HG03135 (cell line): ENCODE measurements around the gene CARD6.
"Not testable (repeated sequence)": the region's sequence is repeated elsewhere in the genome, so short reads cannot be mapped to it uniquely, and the experiment has no call there.

Source experiments
- ATAC-seq: cut with Tn5 transposase; IDR thresholded peaks from one replicate; pipeline ENCODE4 v1.9.1; 2021; ENCODE audit warnings: mild to moderate bottlenecking, moderate library complexity; ENCODE audit not compliant: unreplicated experiment

CARD6 gene

DNA sequence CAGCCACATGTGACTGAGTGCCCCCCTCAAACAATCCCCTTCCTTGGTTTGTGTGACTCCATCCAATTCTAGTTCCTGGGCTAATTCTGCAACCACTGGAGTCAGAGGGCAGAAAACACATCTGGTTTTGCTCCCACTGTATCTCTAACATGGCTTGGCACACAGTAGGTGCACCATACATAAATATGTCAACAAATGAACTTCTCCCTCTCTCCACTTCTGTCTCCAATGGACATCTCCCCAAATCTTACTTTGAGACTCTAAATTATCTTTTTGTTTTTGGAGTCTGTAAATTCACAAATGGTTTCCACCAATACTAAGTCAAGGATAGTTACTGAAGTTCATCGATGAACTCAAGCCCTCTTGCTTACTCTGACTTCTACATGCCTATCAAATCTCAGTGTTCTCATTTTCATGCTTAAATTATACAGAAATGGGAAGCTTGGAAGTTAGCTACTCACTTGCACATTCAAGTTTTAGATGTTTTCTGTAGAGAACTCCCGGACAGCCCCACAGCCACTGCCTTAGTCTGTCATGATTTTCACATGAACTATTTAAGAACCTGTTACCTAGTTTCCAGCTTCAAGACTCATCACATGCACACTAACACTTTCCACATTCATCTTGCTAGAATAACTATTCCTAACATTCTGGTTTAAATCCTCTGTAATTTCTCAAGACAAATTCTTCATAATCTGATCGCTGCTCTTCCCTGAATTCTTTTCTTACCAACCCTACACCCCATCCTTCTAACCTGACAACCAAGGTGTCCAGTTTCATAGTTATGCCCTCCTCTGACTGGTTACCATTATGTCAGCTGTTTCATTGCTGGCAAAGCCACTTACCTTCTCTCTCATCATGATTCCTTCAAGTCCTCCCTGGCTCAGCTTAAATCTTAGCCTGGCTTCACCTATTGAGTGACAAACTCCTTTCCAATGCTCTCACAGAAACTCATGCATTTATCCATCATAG, 12.2 kb upstream of the CARD6 start:
- no peak for ATAC-seq

GRCh38 chr5:40829748-40830533, 11.2 kb upstream of the CARD6 start:
- no peak for ATAC-seq

DNA sequence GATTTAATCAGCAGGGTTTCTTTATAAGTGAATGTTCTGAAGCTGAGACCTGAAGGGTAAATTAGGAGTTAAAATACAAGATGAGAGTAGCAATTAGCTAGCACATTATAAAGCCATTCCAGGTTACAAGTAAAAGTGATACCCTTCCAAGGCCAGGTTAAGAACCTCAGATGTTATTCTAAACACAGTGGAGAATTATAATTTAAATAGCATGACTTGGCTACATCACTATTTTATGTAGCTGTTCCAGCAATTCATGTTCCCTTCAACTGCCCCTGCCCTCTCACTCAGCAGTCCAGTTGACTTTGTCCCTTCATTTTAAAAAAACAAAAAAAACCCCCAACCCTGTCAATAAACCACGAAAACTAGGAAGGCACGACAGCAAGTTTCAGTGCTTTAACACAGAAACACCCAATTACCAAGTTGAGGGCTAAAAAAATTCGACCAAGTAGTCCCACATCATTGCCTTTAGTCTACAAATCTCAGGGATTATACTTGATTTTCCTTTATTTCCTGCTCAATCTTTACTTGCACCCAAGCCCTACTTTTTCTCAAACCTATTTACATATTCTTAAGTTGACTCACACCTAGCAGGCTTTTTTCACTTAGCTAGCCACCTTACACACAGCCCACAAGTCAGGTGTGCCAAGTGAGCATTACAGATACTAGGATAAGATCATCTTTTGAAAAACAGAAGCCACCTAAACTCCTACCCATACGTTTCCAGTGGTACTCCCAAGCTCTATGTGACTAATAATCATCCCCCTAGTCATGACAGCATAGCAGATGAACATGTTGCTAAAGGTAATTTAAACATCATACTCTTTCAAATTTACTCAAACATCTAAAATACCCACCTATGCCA, 9.6 kb upstream of the CARD6 start:
- no peak for ATAC-seq

GRCh38 chr5:40832345-40832744, 8.8 kb upstream of the CARD6 start:
- ATAC-seq, result no peak

GRCh38 chr5:40833712-40834229, 7.4 kb upstream of the CARD6 start:
- no peak for ATAC-seq

DNA sequence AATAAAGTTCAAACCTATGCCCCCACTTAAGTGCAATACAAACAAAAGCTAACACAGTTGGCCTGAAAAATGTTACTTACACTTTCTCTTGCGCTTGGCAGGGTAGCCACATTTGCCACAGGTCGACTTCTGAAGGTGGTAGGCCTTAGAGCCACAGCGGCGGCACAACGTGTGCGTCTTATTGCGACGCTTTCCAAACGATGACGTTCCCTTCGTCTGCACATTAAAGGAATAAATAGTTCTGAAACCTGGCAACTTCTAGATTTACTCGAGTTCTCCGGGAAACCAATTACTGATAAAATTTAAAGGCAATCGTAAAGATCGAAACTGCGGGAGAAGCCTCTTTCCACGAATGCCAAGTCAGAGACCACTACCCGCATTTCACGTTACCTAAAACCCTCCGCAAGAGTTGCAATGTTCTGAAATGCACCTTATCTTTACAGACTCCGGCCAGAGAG, 6.7 kb upstream of the CARD6 start:
- no peak for ATAC-seq

GRCh38 chr5:40834849-40835787, 6.0 kb upstream of the CARD6 start, which contains the start of gene RPL37:
Gene RPL37, minus strand, starts transcription at chr5:40835222. Its CDS starts 37 bp downstream, at chr5:40835185.
- ATAC-seq, result peak; percentile 98

- no peak for ATAC-seq
These were observed 3.1 kb upstream of the CARD6 start for GRCh38 chr5:40838086-40838485.

DNA sequence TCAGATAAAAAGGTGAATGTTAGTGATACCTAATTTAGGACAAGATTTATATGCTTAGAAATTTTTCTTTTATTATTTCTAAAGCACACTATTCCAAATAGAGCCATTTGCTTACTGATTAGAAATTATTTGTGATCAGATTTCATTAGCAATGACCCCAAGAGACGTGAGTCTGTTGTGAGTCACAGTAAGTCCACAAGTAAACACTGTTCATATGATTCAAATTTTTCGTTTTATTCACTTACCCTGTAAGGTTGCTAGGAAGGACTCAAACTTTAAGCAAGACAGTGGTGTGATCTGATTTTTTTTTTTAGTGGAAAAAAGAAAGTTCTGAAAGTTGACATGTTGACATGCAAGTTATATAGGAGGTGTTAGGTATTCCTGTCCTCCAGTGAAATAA, 1.2 kb downstream of the CARD6 start:
- ATAC-seq, result no peak

DNA sequence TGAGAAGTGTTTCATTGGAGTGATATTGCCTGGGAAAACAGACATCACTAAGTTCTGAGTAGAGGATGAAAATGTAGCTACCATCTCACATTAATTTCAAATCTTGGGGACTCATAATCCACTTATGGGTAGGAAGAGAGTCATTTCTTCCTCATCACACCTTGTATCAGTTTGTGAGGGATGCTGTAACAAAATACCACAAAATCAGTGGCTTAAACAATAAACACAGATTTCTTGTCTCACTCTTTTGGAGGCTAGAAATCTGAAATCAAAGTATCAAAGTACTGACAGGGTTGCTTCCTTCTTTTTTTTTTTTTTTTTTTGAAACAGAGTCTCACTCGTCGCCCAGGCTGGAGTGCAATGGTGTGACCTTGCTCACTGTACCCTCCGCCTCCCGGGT, 3.4 kb downstream of the CARD6 start:
- ATAC-seq, result no peak

GRCh38 chr5:40846371-40846770, 5.2 kb downstream of the CARD6 start:
- no peak for ATAC-seq

GRCh38 chr5:40847525-40847924, 6.4 kb downstream of the CARD6 start:
- ATAC-seq, result no peak

GRCh38 chr5:40853632-40854192, 12.5 kb downstream of the CARD6 start:
- no peak for ATAC-seq

DNA sequence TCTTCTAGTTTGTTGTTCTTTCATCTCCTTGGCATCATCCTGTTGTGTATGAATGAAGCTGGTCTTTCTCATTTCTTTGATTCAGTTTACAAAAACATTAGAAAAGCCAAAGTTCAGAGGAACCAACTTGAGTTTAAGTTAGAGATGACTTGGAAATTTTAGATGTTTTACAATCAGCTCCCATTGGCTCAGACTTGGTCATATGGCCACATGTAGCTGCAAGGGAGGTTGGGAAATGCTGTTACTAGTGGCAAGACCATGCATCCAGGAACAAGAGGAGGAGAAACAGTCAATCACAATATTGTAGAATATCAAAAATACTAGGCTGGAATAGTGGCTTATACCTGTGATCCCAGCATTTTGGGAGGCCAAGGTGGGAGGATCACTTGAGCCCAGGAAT, 19.5 kb downstream of the CARD6 start:
- no peak for ATAC-seq

GRCh38 chr5:40865004-40865403, 23.8 kb downstream of the CARD6 start:
- ATAC-seq, result not testable (repeated sequence)

DNA sequence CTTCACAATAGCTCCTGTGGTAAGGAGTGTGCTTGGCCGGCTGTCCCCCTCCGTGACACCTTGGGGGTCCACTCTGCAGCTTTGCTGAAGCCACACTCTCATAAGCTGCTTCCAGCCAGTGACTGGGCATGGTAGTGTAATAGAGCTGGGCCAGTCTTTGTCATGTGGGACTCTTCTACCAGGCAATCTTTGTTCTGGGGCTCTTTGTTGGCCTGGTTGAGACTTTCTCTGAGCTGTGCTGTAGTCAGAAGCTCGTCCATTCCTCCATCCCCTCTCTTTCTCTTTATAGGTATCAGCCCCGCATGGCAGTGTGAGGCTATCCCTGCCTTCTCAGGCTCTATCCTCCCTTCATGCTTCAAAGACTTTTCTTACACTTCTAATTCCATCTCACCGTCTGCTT, 25.7 kb downstream of the CARD6 start:
- no peak for ATAC-seq

DNA sequence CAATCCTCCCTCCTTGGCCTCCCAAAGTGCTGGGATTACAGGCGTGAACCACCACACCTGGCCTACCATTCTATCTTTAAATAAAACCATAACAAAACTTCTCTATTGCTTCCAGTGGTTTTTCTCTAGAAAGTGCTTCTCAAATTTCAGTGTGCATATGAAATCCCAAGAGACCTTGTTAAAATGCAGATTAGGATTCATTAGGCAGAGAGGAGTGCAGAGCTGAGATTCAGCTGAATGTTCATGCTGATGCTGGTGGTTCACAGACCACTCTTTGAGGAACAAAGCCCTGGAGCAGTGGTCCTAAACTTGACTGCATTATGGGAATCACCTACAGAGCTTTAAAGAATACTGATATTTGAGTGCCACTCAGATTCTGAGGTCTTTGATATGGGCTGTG, 28.2 kb downstream of the CARD6 start:
- ATAC-seq, result no peak

GRCh38 chr5:40871177-40871576, 30.0 kb downstream of the CARD6 start:
- no peak for ATAC-seq

DNA sequence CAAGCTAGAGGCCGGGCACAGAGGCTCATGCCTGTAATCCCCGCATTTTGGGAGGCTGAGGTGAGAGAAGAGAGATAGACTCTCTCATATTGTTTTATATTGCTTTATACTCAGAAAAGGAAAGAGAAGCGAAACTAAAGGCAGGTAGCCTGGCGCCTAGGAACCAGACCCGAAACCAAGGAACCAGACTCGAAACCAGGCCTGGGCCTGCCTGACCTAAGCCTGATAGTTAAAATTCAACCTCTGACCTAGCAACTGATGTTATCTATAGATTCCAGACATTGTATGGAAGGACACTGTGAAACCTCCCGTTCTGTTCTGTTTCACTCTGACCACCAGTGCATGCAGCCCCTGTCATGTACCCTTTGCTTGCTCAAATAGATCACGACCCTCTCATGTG, 31.1 kb downstream of the CARD6 start:
- not testable (repeated sequence) for ATAC-seq
